Measurements from ENCODE around the gene KLC1. TPM values are rescaled to one million over a fixed set of nuclear protein-coding genes. Genes with fewer than 3 reads are reported as not detected.

The KLC1 gene
- total RNA-seq, 1 donor from 2014 or later: 178 TPM

DNA sequence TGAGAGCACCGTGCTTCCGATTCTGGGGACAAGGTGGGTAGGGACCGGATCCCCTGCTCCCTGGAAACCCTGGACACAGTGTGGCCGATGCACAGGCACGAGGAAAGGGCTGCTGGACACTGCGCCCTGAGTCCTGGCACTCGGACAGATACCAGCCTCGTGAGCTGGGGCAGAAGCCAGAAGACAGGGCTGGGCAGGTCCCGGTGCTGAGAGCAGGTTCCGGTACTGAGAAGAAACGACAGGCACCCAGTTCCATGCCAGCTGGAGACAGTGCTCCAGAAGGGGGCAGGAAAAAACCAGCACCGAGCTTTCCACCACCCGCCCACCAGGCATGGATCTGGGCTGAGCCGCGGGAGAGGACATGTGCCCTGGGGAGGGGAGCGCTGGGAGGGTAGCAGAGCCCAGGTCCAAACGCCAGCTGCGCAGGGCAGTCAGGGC is 79.8 kb downstream of the KLC1 start:
- no peaks in the 10 kb centered on the region for H3K9me3 Mint-ChIP-seq (ENCODE audit: low read depth)
- TF ChIP-seq, protein P1, sequence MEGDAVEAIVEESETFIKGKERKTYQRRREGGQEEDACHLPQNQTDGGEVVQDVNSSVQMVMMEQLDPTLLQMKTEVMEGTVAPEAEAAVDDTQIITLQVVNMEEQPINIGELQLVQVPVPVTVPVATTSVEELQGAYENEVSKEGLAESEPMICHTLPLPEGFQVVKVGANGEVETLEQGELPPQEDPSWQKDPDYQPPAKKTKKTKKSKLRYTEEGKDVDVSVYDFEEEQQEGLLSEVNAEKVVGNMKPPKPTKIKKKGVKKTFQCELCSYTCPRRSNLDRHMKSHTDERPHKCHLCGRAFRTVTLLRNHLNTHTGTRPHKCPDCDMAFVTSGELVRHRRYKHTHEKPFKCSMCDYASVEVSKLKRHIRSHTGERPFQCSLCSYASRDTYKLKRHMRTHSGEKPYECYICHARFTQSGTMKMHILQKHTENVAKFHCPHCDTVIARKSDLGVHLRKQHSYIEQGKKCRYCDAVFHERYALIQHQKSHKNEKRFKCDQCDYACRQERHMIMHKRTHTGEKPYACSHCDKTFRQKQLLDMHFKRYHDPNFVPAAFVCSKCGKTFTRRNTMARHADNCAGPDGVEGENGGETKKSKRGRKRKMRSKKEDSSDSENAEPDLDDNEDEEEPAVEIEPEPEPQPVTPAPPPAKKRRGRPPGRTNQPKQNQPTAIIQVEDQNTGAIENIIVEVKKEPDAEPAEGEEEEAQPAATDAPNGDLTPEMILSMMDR (IDR thresholded peaks at IDR 0.05; ENCODE audit: unreplicated experiment): no peak
- peak overlapping the region; percentile 64 for H3K27ac Mint-ChIP-seq
- H3K36me3 Mint-ChIP-seq (ENCODE audit: insufficient read depth): no peaks in the 10 kb centered on the region
- H3K4me3 Mint-ChIP-seq (ENCODE audit: low read depth): no peak overlapping the region
- H3K27me3 Mint-ChIP-seq: no peaks in the 10 kb centered on the region
- no peak for DNase-seq (ENCODE audit: low spot score, unreplicated experiment)
- H3K4me1 Mint-ChIP-seq (ENCODE audit: low read depth): peaks cover 2% of the 10 kb centered on the region

DNA sequence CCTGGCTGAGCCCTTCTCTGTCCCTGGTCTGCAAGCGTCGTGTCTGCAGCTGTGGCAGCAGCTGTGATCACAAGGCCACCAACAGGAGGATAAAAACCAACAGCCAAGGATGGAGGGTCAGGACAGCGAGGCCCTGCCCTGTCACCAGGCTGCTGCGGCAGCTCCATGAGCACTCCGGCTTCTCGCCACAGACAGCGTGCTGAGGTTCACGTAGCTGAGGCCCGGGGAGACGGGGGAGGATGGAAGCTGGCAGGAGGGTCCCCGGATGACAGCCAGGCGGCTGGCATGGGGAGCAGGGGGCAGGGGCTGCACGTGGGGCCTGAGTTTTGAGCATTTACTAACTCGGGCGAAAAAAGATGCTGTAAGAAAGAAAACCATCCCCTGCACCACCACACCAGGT is 80.8 kb downstream of the KLC1 start:
- DNase-seq (ENCODE audit: low spot score, unreplicated experiment): no peak
- H3K9me3 Mint-ChIP-seq (ENCODE audit: low read depth): no peaks in the 10 kb centered on the region
- H3K27ac Mint-ChIP-seq: no peak overlapping the region
- H3K4me1 Mint-ChIP-seq (ENCODE audit: low read depth): peaks cover 4% of the 10 kb centered on the region
- TF ChIP-seq, protein P1 (IDR thresholded peaks at IDR 0.05; ENCODE audit: unreplicated experiment): no peak
- no peaks in the 10 kb centered on the region for H3K36me3 Mint-ChIP-seq (ENCODE audit: insufficient read depth)
- H3K4me3 Mint-ChIP-seq (ENCODE audit: low read depth): no peak overlapping the region
- H3K27me3 Mint-ChIP-seq: no peaks in the 10 kb centered on the region

DNA sequence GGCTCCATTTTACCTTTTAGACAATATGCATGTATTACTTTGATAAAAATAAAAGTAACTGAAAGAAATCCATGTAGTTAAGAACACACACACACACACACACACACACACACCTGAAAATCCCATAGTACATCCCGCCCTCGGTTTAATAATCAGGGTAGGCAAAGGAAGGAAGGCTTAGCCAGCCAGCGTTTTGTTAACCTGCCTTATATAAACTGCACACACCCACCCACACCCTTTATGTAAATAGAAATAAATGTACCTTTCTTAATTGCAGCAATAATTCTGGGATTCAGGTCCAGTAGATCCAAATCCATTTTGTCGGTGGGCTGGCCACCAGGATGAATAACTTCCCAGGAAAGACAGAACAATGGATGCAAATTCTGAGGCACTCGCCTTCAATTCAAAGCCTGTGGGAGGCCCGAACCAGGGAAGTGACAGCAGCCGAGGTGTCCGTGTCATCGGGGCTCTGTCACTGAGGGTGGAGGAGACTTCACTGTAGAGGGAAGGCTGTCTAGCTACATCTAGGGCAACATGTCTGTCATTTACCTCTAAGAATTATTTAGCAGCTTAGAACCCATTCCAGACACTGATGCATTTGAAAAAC is 81.9 kb downstream of the KLC1 start:
- Mint-ChIP-seq H3K27ac (peak overlapping the region; percentile 69), H3K36me3 (ENCODE audit: insufficient read depth) (no peaks in the 10 kb centered on the region), H3K4me1 (ENCODE audit: low read depth) (peaks cover 6% of the 10 kb centered on the region), H3K4me3 (ENCODE audit: low read depth) (no peak overlapping the region), H3K9me3 (ENCODE audit: low read depth) (no peaks in the 10 kb centered on the region), H3K27me3 (no peaks in the 10 kb centered on the region)
- no peak for DNase-seq (ENCODE audit: low spot score, unreplicated experiment)
- TF ChIP-seq, protein P1 (IDR thresholded peaks at IDR 0.05; ENCODE audit: unreplicated experiment): no peak

DNA sequence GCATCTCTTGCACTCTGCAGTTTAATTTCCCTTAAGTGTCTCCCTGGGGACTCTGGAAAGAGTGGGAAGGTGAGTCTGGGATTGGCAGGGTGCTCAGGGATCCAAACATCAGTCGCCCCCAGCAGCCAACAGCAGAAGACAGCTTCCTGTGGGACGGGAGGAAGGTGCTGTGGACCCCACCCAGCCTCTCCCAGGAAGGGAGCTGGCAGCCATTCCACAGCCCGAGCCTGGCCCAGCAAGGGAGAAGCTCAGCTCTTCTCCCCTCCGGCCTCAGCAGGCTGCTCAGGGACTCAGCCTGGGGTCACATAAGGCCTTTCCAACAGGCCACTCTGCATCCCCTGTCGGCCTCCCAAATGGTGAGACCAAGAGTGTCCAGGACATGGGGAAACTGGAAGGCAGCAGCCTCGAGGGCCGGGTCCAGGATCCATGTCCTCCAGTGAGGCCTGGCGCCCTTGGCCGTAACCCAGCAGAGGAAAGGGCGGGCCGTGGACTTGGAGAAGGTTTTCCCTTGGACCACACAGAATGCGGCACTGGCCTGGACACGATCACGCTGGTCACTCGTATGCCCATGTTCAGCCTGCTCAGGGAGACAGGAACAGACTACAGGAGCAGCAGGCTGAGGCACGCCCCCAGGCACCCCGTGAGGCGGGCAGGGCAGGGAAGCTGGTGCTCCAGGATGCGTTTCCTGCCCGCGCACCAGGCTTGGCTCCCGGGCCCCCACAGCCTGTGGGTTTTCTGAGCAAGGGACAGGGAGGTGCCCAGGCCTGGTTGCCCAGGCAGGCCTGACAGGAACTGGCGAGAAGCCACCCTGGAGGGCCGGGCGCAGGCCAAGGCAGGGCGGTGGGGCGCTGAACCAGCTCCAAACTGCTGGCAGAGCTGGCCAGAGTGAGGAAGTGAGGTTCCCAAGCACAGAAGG is 82.8 kb downstream of the KLC1 start:
- TF ChIP-seq, protein P1 (IDR thresholded peaks at IDR 0.05; ENCODE audit: unreplicated experiment): no peak
- DNase-seq (ENCODE audit: low spot score, unreplicated experiment): no peak
- H3K4me3 Mint-ChIP-seq (ENCODE audit: low read depth): no peak overlapping the region
- H3K27ac Mint-ChIP-seq: peak overlapping the region; percentile 69
- H3K36me3 Mint-ChIP-seq (ENCODE audit: insufficient read depth): no peaks in the 10 kb centered on the region
- peaks cover 6% of the 10 kb centered on the region for H3K4me1 Mint-ChIP-seq (ENCODE audit: low read depth)
- H3K9me3 Mint-ChIP-seq (ENCODE audit: low read depth): no peaks in the 10 kb centered on the region
- no peaks in the 10 kb centered on the region for H3K27me3 Mint-ChIP-seq

DNA sequence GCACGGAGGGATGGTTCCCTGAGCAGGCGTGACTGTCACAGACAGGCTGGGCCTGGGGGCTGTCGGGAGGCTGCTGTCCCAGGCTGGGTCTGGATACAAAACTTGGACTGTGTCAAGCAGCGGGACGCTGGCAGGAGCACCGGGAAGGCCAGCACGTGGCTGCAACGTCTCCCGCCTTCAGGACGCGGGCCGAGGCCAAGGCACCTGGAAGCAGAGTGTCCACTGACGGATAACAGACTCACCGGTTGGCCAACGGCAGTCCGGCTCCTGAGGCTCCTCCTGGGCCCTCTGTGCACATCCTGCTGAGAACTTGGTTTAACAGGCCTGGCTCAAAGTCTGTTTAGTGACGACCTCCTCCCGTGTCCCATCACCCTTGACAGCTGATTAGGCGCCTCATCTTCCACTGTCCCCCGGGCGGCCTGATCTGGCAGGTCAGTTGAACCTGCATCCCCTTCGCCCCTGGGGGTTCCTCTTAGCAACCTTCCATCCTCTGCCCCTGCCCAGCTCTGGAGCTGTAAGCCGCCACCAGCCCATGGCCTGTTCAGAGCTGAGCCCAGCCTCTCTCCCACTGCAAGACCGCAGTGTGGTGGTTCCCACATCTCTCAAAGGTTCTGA is 83.7 kb downstream of the KLC1 start:
- TF ChIP-seq, protein P1 (IDR thresholded peaks at IDR 0.05; ENCODE audit: unreplicated experiment): no peak
- peaks cover 14% of the 10 kb centered on the region for H3K4me1 Mint-ChIP-seq (ENCODE audit: low read depth)
- H3K4me3 Mint-ChIP-seq (ENCODE audit: low read depth): no peak overlapping the region
- no peaks in the 10 kb centered on the region for H3K9me3 Mint-ChIP-seq (ENCODE audit: low read depth)
- no peak overlapping the region for H3K27ac Mint-ChIP-seq
- DNase-seq (ENCODE audit: low spot score, unreplicated experiment): no peak
- peaks cover 1% of the 10 kb centered on the region for H3K36me3 Mint-ChIP-seq (ENCODE audit: insufficient read depth)
- no peaks in the 10 kb centered on the region for H3K27me3 Mint-ChIP-seq

All from progenitor cell of endocrine pancreas (in vitro differentiated cells).